HG02610 (cell line): ENCODE results near the gene DIP2A.
A peak's percentile ranks its signal among the peaks of the same experiment; 100 is the strongest.
"Not testable (repeated sequence)": the region's sequence is repeated elsewhere in the genome, so short reads cannot be mapped to it uniquely, and the experiment has no call there.

ENCODE experiments used
- ATAC-seq: cut with Tn5 transposase; IDR thresholded peaks from one replicate; pipeline ENCODE4 v1.9.1; 2021; ENCODE audit warnings: mild to moderate bottlenecking, moderate library complexity; ENCODE audit not compliant: unreplicated experiment

Gene DIP2A

GRCh38 chr21:46448108-46448507 is 10.6 kb upstream of the DIP2A start:
- no peak for ATAC-seq

- ATAC-seq: not testable (repeated sequence)
Observed at GRCh38 chr21:46448855-46449254, 9.8 kb upstream of the DIP2A start.

DNA sequence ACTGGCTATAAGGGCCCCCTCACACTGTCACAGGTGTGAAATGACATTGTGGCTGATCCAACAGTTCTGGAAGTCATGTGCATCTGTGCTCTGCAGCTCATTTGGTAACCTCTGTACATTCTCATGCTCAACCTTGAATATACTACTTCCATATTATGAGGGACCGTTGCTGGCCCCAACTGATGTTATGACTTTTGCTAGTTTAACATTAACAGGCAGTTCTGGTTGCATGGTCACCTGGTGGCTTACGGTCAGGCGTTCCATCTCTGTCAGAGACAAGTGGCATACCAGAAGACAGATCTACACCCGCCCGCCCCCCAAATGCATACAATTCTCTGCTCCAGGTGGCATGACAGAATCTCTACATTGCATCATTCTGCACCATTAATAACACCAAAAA is 6.0 kb upstream of the DIP2A start:
- ATAC-seq: no peak

DNA sequence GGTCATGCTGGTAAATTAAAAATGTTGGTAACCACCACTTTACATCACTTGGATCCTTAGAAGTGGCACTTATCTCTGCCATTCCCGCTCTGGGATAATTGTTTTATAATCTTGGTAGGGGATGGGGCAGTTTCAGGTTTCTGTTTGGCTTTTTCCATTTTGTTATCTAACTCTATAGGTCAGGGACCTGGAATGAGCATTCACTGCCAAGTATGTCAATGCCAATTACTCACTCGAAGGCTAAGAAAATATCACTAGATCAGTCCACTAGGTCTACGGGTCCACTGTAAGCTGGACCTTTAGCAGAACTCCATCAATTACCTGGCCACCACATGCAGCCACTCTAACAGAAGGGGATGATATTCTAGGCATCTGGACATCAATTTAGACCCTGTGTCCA is 4.5 kb upstream of the DIP2A start:
- no peak for ATAC-seq

GRCh38 chr21:46454634-46455390 is 3.9 kb upstream of the DIP2A start:
- no peak for ATAC-seq

GRCh38 chr21:46455575-46456385 is 2.9 kb upstream of the DIP2A start:
- no peak for ATAC-seq

DNA sequence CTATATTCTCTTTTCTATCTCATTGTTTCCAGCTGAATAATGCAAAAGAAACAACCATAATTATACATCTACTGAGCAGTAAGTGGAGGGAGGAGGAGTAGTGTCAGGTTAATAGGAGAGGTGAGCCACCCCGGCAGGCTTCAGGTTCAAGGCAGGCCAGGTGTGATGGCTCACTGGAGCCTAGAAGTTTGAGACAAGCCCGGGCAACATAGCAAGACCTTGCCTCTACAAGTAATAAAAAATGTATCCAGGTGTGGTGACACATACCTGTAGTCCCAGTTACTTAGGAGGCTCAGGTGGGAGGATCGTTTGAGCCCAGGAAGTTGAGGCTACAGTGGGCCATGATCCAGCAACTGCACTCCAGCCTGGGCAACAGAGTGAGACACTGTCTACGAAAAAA is 1.9 kb upstream of the DIP2A start:
- no peak for ATAC-seq

GRCh38 chr21:46457801-46458314 is 833 bp upstream of the DIP2A start:
- ATAC-seq: peak; percentile 19

DNA sequence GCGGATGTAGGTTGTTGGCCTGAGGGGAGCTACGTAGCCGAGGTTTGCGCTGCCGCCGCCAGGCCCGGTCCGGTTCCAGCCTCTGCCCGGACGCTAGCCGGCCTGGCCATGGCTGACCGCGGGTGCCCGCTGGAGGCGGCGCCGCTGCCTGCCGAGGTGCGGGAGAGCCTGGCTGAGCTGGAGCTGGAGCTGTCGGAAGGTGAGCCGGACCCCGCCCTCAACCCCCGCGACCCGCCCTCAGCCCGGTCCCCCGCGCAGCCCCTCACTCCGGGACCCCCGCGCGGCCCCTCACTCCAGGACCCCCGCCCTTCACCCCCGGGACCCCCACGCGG is 299 bp downstream of the DIP2A start:
- ATAC-seq: no peak

DNA sequence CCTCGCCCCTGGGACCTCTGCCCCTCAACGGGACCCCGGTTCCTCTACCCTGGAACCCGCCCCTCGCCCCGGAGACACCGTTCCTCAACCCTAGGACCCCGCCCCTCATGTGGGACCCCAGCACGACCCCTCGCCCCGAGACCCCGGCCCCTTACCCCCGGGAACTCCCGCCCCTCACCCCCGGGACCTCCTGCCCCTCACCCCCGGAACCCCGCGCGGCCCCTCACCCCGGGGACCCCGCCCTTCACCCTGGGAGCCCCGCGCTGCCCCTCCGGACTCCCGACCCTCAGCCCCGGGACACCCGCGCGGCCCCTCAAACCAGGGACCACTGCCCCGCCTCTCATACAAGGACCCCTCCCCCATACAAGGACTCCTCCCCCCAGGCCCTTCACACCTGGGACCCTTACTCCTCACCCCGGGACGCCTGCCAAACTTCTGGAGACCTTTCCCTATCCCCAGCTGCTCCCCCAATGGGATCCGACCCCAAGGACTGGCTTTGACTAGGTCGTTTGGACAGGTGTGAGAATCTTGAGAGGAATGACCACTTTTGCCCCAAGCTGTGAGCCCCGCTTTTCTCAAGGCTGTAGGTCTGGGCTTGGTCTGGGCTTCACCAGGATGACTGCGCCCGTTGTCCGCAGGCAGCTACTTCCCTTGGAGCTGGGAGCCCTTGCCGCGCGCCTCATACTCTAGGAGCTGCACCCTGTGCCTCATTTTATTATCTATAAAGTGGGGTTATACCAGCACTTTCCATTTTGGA is 843 bp downstream of the DIP2A start:
- no peak for ATAC-seq

DNA sequence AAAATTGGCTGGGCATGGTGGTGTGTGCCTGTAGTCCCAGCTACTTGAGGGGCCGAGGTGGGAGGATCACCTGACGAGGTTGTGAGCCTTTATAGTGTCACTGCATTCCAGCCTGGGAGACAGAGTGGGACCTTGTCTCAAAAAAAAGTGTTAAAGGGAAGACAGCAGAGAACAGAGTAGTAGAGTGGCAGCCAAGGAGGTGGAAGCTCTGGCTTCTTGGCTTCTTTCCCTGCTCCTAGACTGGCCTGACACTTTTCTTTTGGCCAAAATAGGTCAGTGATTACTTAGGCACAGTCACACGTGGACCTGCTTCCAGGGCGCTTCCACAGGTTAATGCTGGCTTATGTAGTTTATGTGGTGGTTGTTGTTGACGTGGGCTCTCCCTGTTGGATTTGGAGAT is 3.2 kb downstream of the DIP2A start:
- no peak for ATAC-seq

DNA sequence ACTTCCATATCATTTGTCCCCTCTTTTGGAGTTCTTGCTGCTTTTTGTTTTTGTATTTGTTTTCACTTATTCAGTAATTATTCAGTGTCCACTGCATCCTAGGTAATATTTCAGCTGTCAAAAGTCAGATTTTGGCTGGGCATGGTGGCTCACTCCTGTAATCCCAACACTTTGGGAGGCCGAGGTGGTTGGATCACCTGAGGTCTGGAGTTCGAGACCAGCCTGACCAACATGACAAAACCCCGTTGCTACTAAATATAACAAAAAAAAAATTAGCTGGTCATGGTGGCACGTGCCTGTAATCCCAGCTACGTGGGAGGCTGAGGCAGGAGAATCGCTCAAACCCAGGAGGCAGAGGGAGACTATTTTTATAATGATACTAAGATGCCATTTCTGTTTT is 6.5 kb downstream of the DIP2A start:
- not testable (repeated sequence) for ATAC-seq

- no peak for ATAC-seq
Observed at GRCh38 chr21:46465651-46466050, 7.0 kb downstream of the DIP2A start.

DNA sequence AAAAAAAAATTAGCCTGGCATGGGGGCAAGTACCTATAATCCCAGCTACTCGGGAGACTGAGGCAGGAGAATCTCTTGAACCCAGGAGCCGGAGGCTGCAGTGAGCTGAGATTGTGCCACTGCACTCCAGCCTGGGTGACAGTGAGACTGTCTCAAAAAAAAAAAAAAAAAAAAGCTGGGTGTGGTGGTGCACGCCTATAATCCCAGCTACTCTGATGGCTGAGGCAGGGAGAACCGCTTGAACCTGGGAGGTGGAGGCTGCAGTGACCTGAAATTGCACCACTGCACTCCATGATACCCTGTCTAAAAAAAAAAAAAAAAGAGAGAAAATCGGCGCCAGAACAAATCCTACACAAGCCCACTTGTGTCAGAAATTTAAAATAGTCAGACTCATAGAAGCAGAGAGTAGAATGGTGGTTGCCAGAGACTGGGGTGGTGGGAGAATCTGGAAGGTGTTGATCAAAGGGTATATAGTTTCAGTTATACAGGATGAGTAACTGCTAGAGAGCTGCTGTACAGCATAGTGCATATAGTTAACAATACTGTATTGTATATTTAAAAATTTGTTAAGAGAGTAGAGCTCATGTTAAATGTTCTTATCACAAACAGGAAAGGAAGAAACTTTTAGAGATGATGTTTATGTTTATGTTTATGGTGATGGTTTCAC is 9.6 kb downstream of the DIP2A start:
- ATAC-seq: no peak

DNA sequence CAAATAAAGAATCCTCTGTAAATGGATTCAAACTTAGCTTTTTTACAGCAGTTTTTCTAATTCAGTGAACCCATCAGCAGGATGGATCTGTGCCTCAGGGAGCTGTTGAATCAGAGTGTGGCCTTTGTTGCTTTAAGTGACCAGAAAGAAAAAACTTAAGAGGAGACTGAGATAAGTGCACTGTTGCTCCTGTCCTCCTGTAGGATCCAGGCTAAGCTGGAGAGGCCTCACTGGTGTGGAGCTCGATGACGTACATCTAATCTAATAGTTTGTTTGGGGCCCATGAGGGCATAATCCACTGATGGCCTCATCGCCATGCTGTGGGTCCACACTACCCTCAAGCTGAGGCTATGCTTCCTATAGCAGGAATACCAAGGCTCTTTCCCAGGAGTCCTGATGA is 10.6 kb downstream of the DIP2A start:
- ATAC-seq: no peak

DNA sequence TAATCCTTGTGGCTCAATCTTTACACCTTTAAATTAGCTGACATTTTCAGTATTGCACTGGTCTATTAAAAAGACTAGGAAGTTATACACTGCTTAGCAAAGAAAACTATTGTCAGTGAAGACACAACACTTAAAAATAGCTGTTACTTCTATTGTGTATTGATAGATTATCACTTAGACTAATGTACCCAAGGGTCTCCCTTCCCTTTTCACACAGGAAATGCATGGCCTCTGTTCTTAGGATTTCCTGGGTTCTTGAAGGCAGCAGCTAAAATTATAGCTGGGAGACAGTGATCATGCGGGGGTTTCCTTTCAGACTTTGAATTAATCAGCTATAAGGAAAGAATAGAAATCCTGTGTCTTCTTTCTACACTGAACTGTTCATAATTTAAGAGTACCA is 12.8 kb downstream of the DIP2A start:
- no peak for ATAC-seq

- ATAC-seq: no peak
Observed at GRCh38 chr21:46472246-46472645, 13.6 kb downstream of the DIP2A start.

DNA sequence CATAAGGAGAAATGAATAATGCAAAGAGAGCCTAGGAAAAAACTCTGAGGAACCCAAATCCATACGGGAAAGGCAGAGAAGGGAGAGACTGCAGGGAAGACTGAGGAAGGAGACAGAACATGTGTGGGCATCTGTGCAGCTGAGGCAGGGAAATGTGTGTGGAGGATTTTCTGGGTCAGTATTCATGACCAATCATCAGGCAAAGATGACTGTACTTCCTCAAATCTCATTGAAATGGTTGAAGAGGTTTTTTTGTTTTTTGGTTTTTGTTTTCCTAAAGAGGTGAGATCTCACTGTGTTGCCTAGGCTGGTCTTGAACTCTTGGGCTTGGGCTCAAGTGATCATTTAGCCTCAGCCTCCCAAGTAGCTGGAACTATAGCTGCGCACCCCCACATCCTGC is 15.7 kb downstream of the DIP2A start:
- ATAC-seq: no peak

DNA sequence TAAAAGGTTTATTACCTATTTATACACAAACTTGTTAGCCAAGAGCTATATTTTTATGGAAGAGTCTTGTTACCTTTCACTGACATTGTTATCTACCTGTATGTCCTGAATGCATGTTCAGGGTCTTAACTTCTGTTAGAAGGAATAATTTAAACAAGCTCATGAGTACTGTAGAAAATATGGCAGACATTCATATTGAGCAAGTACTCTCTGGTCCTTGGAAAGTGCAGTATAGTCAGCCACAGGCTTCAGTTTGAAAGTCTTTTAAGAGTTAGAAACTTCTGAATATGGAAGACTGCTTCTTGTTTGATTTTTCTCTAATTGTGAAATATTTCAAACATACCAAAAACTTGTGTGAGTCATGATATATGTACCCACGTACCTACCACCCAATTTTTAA is 16.6 kb downstream of the DIP2A start:
- no peak for ATAC-seq

DNA sequence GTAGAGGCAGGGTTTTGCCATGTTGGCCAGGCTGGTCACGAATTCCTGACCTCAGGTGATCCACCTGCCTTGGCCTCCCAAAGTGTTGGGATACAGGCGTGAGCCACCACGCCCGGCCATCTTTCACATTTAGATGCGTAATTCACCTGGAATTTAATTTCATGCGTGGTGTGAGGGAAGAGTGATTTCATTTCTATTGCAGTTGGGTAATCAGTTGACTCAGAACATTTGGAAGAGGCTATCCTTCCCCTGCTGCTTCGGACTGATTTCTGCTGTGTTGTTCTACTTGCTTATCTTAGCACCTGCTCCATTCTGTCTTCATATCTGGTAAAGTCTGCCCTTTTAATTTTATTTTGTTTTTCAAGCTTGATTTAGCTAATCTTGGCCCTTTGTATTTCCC is 19.1 kb downstream of the DIP2A start:
- ATAC-seq: no peak

GRCh38 chr21:46478910-46479309 is 20.2 kb downstream of the DIP2A start:
- no peak for ATAC-seq
